HG02885 (cell line): Measurements from ENCODE around the gene MKLN1.
"Not testable (repeated sequence)": the region's sequence is repeated elsewhere in the genome, so short reads cannot be mapped to it uniquely, and the experiment has no call there.

Source experiments
- ATAC-seq: cut with Tn5 transposase; IDR thresholded peaks from one replicate; pipeline ENCODE4 v1.9.1; 2021; ENCODE audit warnings: mild to moderate bottlenecking; ENCODE audit not compliant: unreplicated experiment, poor library complexity

Gene MKLN1

DNA sequence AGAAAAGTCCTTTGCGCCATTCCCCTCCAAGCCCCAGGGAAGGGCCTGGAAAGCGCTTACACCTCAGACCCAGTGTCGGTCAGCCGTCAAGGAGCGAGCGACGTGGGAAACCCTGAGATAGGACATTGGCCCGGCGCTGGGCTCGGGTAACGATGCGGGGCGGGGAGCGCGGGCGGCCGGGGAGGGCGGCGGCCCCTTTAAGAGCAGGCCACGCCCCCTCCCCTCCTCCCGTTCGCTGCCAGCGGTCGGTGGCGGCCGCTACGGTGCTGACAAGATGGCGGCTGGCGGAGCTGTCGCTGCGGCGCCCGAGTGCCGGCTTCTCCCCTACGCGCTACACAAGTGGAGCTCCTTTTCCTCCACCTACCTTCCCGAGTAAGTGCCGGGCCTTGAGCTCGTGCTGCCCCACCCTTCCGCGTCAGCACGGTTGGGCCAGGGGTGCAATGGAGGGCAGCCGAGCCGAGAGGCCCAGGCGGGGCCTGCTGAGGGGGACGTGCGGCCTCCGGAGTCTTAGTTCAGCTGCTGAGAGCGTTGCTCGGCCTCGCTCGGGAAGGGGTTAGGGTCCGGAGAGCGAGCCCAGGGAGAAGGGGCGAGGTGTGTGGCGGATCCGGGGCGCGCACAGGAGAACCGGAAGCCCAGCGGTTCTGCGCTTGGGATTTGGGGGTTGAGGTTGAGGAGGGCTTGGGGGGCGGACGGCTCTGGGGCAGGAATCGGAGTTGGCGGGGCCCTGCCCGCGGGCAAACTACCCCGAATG is at the start of gene MKLN1:
TSS of gene MKLN1 (plus strand) at position 251 of the 751 bp plus-strand sequence. CDS start at position 275, 24 bp downstream.
- ATAC-seq: peak; percentile 97

DNA sequence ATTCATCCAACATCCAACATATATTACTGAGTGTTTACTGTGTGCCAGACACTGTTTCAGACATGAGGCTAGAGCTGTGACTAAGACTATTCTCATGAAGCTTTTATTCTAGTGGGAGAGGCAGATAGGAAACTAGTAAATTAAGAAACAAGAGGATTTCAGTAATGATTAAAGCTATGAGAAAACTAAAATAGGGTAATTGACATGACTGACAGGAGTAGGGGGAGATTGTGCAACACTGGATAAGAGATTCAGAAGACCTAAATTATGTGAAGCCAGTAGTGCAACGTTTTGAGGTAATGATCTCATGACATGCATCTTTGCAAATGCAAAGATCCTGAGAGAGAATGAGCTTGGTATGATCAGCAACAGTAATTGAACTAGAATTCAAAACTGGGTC is 48.6 kb upstream of the MKLN1 start:
- no peak for ATAC-seq

DNA sequence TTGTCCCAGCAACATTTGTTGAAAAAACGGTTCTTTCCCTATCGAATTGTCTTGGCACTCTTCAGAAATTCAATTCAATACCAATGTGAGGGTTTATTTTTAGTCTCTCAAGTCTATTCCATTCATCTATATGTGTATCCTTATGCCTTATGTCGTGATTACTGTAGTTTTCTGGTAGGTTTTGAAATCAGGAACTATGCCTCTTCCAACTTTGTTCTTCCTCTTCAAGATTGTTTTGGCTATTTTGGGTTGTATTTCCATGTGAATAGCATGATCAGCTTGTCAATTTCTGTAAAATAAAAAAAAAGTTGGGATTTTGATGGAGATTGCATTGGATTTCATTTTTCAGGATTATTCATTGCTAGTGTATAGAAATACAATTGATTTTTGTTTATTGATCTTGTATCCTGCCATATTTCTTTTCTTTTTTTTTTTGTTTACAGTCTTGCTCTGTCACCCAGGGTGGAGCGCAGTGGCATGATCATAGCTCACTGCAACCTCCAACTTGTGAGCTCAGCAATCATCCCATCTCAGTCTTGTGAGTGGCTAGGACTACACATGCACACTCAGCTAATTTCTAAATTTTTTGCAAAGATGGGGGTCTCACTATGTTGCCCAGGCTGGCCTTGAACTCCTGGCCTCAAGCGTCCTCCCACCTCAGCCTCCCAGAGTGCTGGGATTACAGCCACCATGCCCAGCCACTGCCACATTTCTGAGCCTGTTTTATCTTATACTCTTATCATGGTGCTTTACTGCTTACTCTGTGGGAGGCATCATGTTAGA is 46.2 kb upstream of the MKLN1 start:
- no peak for ATAC-seq

DNA sequence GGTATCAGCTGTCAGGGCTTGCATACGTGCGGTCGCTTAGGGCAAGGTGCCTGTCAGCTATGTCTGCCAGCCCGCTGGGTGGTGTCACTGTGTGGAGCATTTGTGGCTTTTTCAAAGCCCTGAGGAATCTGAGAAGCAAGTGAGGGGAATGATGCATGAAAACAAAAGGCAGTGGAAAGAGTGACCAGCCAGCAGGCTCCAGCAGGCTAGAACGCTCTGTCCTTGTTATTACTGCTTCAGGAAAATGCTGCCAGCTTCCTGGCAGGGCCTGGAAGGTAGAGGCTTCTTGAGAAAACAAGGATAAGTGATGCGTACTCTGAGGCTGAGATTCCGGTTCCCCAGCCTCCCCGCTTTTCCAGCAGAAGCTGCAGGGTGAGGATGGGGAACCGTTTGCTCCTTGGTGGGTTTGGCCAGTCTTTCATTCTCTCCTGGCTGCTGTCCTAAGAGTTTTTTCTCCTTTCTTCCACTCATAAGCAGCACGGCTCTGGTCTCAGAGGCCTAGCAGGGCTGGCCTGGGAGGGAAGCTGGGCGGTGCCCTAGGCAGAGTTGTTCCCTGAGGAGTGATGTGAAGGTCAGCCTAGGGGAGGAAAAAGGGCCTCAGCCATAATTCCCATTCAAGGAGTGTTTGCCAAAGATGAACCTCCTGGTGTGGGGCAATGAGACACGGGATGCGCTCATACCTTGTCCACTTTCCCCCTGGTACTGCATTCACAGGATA is 42.8 kb upstream of the MKLN1 start:
- no peak for ATAC-seq

DNA sequence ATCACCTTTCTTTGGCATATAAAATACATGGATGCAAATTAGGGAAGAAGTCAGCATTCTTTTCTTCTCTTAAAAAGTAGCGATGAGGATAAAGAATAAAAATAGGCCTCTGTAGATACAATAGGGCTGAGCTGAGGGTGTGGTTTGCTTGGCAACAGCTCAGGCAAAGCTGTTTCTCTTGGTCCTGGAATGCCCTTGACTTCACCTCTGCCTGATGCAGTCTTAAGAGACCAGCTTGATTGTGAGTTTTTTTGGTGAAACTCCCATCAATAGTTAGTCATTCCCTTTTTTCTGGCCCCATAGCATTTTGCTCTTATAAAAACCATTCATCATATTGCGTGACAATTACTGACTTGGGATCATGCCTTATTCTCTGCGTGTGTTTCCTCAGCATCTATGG is 42.1 kb upstream of the MKLN1 start:
- ATAC-seq: no peak

DNA sequence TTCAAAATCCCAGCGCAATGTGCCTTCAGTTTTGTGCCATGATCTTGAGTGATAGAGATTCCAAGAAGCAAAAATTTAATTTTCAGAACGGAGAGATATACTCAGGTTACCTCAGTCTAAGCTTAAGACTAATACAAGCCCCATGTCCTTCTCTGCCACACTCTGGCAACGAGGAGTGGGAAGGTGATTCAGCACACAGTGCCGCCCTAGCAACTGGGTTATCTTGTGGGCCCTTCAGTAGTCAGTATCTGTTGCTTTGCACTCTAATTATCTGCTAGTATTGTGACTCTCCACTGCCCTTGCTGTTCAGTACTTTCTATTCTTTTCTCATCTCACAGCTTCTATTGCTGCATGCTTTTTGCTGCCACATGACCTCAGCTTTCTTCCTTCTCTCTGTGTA is 39.2 kb upstream of the MKLN1 start:
- ATAC-seq: no peak

DNA sequence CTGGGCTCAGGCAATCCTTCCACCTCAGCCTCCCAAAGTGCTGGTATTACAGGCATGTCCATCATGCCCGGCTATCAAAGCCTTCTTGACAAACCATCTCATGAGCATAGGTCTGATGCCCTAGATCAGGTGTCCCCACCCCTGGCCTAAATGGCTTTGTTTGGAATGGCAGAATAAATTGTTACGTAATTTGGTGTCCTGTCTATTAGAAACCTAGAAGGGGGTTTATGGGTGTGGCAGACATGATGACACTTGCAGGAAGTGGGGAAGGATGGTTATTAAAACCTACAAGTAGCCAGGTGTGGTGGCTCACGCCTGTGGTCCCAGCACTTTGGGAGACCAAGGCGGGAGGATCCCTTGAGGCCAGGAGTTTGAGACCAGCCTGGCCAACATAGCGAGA is 38.6 kb upstream of the MKLN1 start:
- ATAC-seq: no peak

DNA sequence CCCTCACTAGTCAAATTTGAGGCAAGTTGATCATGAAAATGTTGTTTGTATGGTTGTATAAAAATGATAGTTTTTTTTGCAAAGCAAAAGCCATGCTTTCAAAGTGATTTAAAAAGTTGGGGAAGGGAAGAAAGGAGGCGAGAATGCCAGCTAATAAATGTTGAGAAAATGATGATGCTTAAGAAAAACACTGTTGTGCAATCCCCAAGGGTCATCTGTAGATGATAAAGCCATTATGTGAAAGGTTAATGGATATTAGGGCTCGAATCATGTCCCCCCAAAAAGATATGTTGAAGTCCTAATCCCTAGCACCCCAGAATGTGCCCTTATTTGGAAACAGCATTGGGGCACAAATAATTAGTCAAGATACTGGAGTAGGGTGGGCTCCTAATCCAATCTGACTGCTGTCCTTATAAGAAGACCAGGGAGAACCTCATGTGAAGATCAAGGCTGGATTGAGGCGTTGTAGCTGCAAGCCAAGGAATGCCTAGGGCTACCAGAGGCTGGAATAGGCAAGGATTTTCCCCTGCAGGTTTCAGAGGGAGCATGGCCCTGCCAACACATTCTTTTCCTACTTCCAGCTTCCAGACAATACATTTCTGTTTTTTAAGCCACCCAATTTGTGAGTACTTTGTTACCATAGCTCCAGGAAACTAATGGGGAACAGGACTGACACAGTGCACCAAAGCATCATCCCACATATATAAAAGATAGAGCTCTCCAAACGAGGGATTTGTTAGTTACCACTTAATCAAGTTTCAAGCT is 35.4 kb upstream of the MKLN1 start:
- ATAC-seq: no peak

DNA sequence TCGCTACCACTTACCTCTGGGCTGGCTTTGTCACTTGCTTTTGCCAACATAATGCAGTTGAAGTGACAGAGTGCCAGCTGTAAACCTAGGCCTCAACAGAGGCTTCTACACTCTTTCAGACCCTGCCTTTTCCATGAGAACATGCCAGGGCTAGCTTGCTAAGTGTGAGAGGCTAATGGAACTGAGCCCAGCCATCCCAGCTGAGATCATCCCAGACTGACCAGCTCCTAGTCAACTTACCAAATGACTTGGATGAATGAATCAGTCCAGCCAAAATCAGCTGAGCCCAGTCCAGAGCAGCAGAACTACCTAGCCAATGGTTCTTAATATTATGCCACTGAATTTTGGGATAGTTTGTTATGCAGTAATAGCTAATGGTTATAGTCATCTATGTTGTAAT is 34.7 kb upstream of the MKLN1 start:
- no peak for ATAC-seq

DNA sequence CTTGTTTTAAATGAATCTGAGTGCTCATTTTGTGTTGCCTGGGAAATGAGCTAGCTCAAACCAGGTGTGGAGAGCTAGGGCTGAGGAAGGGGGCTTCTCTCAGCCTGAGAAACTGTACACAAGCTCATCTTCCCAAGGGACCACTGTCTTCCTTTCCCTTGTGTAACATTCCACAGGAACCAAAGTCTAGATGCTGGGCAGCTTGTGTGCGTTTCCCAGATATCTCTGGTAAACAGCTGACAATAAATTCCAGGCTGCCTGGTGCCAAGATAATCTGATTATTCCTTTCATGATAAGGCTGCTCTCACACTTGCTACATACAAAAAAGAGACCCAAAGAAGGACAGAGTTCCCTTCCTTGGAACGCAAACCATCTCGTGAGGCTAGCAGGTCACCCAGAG is 33.1 kb upstream of the MKLN1 start:
- ATAC-seq: no peak

DNA sequence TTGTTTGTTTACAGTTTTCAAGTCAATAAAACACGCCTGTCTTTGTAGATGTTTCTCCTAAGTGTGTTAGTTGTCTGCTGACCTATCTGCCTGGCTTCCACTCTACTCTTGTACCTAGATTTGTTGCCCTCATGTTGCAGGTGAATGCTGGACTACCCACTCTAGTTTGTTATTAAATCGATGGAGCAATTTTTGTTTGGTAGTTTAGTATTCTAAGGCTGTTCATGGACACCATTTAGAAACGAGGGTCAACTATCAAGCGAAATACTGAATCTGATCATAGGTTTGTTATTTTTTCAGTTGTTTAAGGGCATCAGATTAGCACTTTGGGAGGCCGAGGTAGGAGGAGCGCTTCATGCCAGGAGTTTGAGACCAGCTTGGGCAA is 29.1 kb upstream of the MKLN1 start:
- no peak for ATAC-seq

DNA sequence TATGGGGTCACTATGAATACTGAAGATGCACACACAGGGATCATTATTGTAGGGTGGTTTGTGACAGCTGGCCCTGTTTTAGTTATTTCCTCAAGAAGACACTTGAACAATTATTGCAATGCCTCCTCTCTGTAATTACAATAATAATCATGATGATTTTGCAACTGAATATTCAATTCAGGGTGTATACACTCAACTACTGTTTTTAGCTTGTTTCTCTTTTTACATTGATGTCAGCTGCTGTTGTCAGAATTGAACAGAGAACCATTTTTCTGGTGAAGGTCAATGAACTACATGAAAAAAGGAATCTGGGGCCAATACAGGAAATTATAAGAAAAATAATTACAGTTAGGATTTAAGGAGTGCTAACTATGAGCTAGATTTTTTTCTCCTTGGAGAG is 28.6 kb upstream of the MKLN1 start:
- no peak for ATAC-seq

DNA sequence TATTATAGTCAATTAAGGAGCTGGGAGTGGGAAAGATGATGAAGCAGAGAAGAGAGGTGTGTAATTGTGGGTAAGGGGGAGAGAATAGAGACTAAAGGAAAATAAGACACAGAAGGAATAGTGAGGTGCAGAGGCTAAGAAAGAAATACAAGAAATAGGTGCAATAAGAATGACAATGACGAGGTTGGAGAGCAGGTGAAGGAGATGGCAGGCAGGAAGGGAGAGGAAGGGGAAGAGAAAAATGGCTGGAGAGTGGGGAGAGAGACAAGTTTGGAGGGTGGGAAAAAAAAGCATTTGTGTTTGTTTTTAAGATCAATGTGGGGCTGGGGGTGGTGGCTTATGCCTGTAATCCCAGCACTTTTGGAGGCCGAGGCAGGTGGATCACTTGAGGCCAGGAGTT is 27.6 kb upstream of the MKLN1 start:
- no peak for ATAC-seq

DNA sequence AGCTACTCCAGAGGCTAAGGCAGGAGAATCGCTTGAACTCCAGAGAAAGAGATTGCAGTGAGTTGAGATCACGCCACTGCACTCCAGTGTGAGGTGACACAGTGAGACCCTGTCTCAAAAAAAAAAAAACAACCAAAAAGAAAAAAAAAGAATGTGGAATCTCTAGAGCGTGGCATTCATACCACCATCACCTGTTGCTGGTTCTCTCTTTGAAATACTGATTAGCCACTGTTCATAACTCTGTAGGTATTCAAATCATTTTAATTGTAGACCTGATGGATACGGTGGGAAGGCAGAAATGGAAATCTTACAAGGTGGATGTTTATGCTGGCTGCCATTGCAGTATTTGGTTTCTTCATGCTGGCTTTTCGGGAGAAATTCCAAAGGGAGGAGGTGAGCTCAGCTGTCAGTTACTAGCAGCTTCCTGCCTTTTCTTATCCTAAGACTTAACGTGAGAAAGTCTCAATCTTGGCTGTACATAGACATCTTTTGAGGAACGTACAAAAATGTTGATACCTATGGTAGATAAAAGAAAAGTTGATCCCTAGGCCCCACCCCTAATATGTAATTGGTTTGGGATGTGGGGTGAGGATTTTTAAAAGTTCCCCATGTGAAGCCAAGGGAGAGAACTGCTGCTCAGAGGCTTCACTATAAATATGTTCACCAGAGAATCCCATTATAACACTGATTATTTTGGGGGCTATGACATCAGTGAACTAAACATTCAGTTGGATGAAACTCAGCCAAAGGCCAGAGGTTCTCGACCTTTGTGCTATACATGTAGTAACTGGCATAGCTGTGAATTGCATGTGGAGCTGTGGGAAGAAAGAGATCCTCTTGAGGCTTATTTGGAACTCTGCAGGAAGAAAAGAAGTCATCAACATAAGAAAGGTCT is 26.9 kb upstream of the MKLN1 start:
- no peak for ATAC-seq

DNA sequence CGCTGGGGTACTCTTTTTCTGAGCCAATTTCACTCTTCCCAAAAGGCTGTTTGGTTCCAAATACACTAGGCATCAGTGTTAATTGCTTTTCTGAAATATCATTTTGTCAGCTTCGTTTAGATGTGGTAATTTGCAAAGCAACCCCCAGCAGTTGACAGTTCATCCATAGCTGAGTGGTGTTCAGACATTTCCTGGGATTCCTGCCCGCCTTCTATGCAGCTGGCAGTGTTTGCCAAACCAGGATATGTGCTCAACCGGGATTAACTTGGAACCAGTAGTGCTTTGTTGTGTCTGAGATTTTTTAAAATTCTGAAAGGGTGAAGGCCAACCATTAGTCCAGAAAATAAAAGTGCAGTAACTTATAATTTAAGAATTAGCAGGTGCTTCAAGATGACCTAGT is 25.2 kb upstream of the MKLN1 start:
- no peak for ATAC-seq

DNA sequence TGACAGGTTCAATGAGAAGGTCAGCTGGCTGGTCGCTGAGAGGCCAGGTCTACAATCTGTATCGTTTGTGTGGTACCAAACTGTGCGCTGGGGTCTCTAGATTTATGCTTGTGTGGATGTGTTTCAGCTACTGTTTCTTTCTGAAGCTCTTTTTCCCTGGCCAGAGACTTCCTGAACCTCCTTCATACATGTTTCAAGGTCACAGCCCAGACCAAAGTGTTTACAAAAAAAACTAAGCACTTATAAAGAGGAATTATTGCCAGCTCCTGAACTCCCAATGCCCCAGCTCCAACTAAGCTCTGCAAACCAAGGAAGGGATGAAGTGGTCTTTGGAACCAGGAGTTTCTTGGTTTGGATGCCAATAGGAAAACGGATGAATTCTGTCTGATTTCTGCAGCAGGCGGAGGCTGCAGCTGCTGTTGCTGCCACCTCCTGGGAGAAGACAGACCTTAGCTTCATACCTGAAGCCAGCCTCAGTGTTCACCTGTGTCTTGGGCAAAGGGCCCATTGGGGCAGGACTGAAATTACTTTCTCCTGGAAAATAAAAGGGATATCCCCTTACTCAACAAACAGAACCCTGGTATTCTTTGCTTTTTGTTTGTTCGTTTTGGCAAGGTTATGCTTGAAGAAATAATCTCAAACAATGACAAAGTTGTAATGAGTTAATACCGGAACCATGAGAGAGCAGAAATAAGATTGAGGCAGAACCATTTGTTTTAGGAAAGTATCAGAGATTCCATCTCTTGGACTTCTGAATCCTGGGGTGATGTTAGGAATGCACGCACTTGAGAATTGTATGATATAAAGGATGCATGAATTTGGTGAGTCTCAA is 24.6 kb upstream of the MKLN1 start:
- no peak for ATAC-seq

DNA sequence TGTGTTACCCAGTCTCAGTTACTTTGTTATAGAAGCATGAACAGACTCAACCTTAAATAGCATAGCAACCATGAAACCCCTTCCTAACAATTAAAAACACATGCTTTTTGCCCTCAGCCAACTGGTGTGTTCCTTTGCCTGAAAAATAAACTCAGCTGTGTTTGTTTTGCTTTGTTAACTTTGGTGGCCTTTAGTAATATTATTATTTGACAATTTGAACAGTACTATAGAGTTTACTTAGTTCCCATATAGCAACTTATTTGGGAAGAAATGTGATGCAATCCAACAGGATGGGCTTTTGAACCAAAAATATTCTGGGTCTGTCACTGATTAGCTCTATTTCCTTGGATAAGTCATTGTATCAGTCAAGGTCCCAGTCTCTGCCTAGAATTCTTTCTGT is 22.5 kb upstream of the MKLN1 start:
- ATAC-seq: no peak

DNA sequence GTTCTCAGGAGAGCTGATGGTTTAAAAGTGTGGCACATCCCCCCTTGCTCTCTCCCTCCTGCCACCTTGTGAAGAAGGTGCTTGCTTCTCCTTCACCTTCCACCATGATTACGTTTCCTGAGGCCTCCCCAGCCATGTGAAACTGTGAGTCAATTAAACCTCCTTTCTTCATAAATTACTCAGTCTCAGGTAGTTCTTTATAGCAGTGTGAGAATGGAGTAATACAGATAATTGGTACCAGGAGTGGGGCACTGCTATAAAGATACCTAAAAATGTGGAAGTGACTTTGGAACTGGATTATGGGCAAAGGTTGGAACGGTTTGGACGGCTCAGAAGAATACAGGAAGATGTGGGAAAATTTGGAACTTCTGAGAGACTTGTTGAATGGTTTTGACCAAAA is 21.6 kb upstream of the MKLN1 start:
- ATAC-seq: not testable (repeated sequence)

DNA sequence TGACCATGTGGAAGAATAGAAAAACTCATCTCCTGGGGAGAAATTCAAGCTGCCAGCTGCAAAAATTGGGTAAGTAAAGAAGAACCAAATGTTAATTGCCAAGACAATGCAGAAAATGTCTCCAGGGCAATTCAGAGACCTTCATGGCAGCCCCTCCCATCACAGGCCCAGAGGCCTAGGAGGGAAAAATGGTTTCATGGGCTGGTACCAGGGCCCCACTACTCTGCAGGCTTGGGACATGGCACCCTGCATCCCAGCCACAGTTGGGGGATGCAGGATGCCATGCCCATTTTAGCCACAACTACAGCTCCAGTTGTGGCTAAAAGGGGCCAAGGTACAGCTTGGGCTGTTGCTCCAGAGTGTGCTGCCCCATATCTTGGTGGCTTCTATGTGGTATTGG is 20.9 kb upstream of the MKLN1 start:
- ATAC-seq: no peak
